HCT116 (cell line): ENCODE measurements around the gene ERCC4. TPM values are rescaled to one million over a fixed set of nuclear protein-coding genes. Genes with fewer than 3 reads are reported as not detected.

Experiments used
- ATAC-seq: fragments of 200-7000 bp; cut with Tn5 transposase; 2 replicates; pipeline ENCODE4 v1.9.1; 2020; ENCODE audit warnings: mild to moderate bottlenecking, moderate library complexity
- BruUV-seq: library from RNA; stranded (reverse); fragments of 400-500 nt; replicated peaks from 2 replicates; lab custom pipeline; 2021; lab: Mats Ljungman, UMichigan
- CTCF ChIA-PET: fragments of 300-600 bp; sonication (Branson Sonifier 250); formaldehyde crosslinking; loops from one replicate; lab custom pipeline; 2021; ENCODE audit warnings: antibody characterized with exemption; lab: Charles Lee
- POLR2A ChIA-PET: fragments of 300-600, 350-600 bp; sonication (Branson Sonifier 250); formaldehyde crosslinking; loops from one replicate; lab custom pipeline; 2021; ENCODE audit warnings: antibody characterized with exemption; lab: Charles Lee
- RAD21 ChIA-PET, 2 experiments: fragments of 300-600 bp; sonication (Branson Sonifier 250); formaldehyde crosslinking; loops; one replicate each; lab custom pipeline; 2023; ENCODE audit warnings: low total read pairs in 2 of 2; ENCODE audit not compliant: uncharacterized antibody in 2 of 2, unreplicated experiment in 2 of 2, low non-redundant PET in 1 of 2; lab: Charles Lee
- DNase-seq: peaks from one replicate; pipeline ENCODE4 v3.0.0-alpha.2; 2010; ENCODE audit warnings: low read depth, low spot score
- H2AFZ ChIP-seq: fragments of 200-600 bp; shearing (Covaris generic), sonication (generic); 2 replicates; pipeline ENCODE4 v1.6.1; 2017; ENCODE audit warnings: low read depth, mixed run types, mixed read lengths, antibody characterized with exemption, low read length; ENCODE audit not compliant: poor library complexity, severe bottlenecking
- H3K27ac ChIP-seq: 2 replicates; pipeline ENCODE4 v1.5.1; 2012; ENCODE audit warnings: low read depth, low read length
- H3K27me3 ChIP-seq: fragments of 200-600 bp; sonication (generic); 2 replicates; pipeline ENCODE4 v1.6.1; 2016; ENCODE audit warnings: mixed run types, low read length, mixed read lengths; ENCODE audit not compliant: insufficient read depth
- H3K36me3 ChIP-seq, 2 experiments: fragments of 200-500 bp in 1 of 2; fragments of 200-600 bp in 1 of 2; sonication (Bioruptor generic) in 1 of 2; sonication (generic) in 1 of 2; 2 replicates each; pipeline versions ENCODE4 v1.5.1 to v1.6.1; 2014 to 2016; ENCODE audit warnings: low read length in 2 of 2, inconsistent platforms in 1 of 2, mixed read lengths in 1 of 2, mixed run types in 1 of 2; ENCODE audit not compliant: insufficient read depth in 2 of 2, control insufficient read depth in 1 of 2
- H3K4me1 ChIP-seq, 2 experiments: fragments of 200-600 bp in 1 of 2; sonication (generic) in 1 of 2; 2 replicates each; pipeline versions ENCODE4 v1.5.1 to v1.6.1; 2012 to 2017; ENCODE audit warnings: low read length in 2 of 2, inconsistent platforms in 1 of 2, mild to moderate bottlenecking in 1 of 2, mixed read lengths in 1 of 2, mixed run types in 1 of 2, moderate library complexity in 1 of 2; ENCODE audit not compliant: insufficient read depth in 2 of 2, control insufficient read depth in 1 of 2
- H3K4me2 ChIP-seq: fragments of 200-600 bp; sonication (generic); 2 replicates; pipeline ENCODE4 v1.6.1; 2017; ENCODE audit warnings: mixed run types, low read length, mixed read lengths
- H3K4me3 ChIP-seq, 2 experiments: fragments of 200-600 bp in 1 of 2; sonication (generic) in 1 of 2; replicated peaks in 1 of 2; 2 replicates each; pipeline ENCODE4 v1.5.1; 2011 to 2016; ENCODE audit warnings: low read length in 2 of 2, control low read depth in 1 of 2, low read depth in 1 of 2, mild to moderate bottlenecking in 1 of 2, mixed read lengths in 1 of 2, mixed run types in 1 of 2
- H3K79me2 ChIP-seq: fragments of 200-600 bp; sonication (generic); 2 replicates; pipeline ENCODE4 v1.6.1; 2017; ENCODE audit warnings: mild to moderate bottlenecking, mixed run types, low read length, moderate library complexity, mixed read lengths; ENCODE audit not compliant: insufficient read depth
- H3K9ac ChIP-seq: fragments of 200-600 bp; sonication (generic); 2 replicates; pipeline ENCODE4 v1.6.1; 2016; ENCODE audit warnings: low read length, mixed read lengths
- H3K9me2 ChIP-seq: fragments of 200-600 bp; sonication (generic), shearing (Covaris generic); 2 replicates; pipeline ENCODE4 v1.6.1; 2017; ENCODE audit warnings: mixed run types, mild to moderate bottlenecking, moderate library complexity; ENCODE audit not compliant: insufficient read depth
- H3K9me3 ChIP-seq, 2 experiments: fragments of 200-500 bp in 1 of 2; fragments of 200-600 bp in 1 of 2; sonication (Bioruptor generic) in 1 of 2; sonication (generic) in 1 of 2; 2 replicates each; pipeline ENCODE4 v1.6.1; 2014 to 2017; ENCODE audit warnings: low read length in 2 of 2, mixed read lengths in 2 of 2, inconsistent platforms in 1 of 2, low read depth in 1 of 2, mild to moderate bottlenecking in 1 of 2, mixed run types in 1 of 2, moderate library complexity in 1 of 2; ENCODE audit not compliant: control insufficient read depth in 1 of 2, insufficient read depth in 1 of 2
- H4K20me1 ChIP-seq: fragments of 200-600 bp; sonication (generic), shearing (Covaris generic); 2 replicates; pipeline ENCODE4 v1.6.1; 2017; ENCODE audit warnings: mixed run types, mild to moderate bottlenecking, moderate library complexity; ENCODE audit not compliant: insufficient read depth
- CBX3 ChIP-seq: IDR thresholded peaks from 2 replicates; pipeline ENCODE4 v1.6.1; 2012; ENCODE audit warnings: low read depth
- CEBPB ChIP-seq: IDR thresholded peaks from 2 replicates; pipeline ENCODE4 v1.6.1; 2012; ENCODE audit warnings: low read depth
- EGR1 ChIP-seq: IDR thresholded peaks from 2 replicates; pipeline ENCODE4 v1.6.1; 2012; ENCODE audit warnings: low read depth
- ELF1 ChIP-seq: IDR thresholded peaks from 2 replicates; pipeline ENCODE4 v1.6.1; 2012; ENCODE audit warnings: low read depth, borderline replicate concordance
- EZH2 ChIP-seq: fragments of 200-600 bp; sonication (generic); IDR thresholded peaks from 2 replicates; pipeline ENCODE4 v1.6.1; 2017; ENCODE audit warnings: antibody characterized with exemption, mixed run types
- EZH2phosphoT487 ChIP-seq: fragments of 200-600 bp; IDR thresholded peaks from 2 replicates; pipeline ENCODE4 v1.6.1; 2018; ENCODE audit warnings: antibody characterized with exemption, borderline replicate concordance
- FOSL1 ChIP-seq: IDR thresholded peaks from 2 replicates; pipeline ENCODE4 v1.6.1; 2012; ENCODE audit warnings: low read depth
- JUND ChIP-seq: IDR thresholded peaks from 2 replicates; pipeline ENCODE4 v1.6.1; 2012
- POLR2AphosphoS5 ChIP-seq: IDR thresholded peaks from 2 replicates; pipeline ENCODE4 v1.6.1; 2011; ENCODE audit warnings: mild to moderate bottlenecking, low read depth, low read length, moderate library complexity
- RAD21 ChIP-seq: IDR thresholded peaks from 2 replicates; pipeline ENCODE4 v1.6.1; 2012; ENCODE audit warnings: low read depth, mild to moderate bottlenecking
- SIN3A ChIP-seq: IDR thresholded peaks from 2 replicates; pipeline ENCODE4 v1.6.1; 2012; ENCODE audit warnings: low read depth
- SP1 ChIP-seq: IDR thresholded peaks from 2 replicates; pipeline ENCODE4 v1.6.1; 2012; ENCODE audit warnings: low read depth
- TCF7L2 ChIP-seq: IDR thresholded peaks from 2 replicates; pipeline ENCODE4 v1.7.0; 2011; ENCODE audit warnings: borderline replicate concordance, inconsistent platforms; ENCODE audit not compliant: insufficient read depth, insufficient read length; ENCODE audit errors: extremely low read depth
- YY1 ChIP-seq: IDR thresholded peaks from 2 replicates; pipeline ENCODE4 v1.6.1; 2011; ENCODE audit warnings: low read length, low read depth, moderate library complexity, mild to moderate bottlenecking; ENCODE audit not compliant: insufficient replicate concordance; ENCODE audit errors: extremely low read depth
- ZFX ChIP-seq: fragments of 450-650 bp; IDR thresholded peaks from 2 replicates; pipeline ENCODE4 v1.6.1; 2017
- ZNF274 ChIP-seq: fragments of 200-500 bp; sonication (Bioruptor generic); IDR thresholded peaks from 2 replicates; pipeline ENCODE4 v1.6.1; 2014; ENCODE audit warnings: mild to moderate bottlenecking, low read depth, low read length, inconsistent platforms
- intact Hi-C: fragments of 100-400 bp; cut with micrococcal nuclease; formaldehyde crosslinking; loops from 2 replicates; pipeline ENCODE4 v1.10.0; 2022
- total RNA-seq: library from RNA; stranded (reverse); gene quantifications from one replicate; pipeline ENCODE4 v1.2.1, GENCODE V29; 2021; ENCODE audit not compliant: unreplicated experiment
- TF ChIP-seq, protein P1 (sequence below): IDR thresholded peaks from 2 replicates; pipeline ENCODE4 v1.6.1; 2012; ENCODE audit warnings: low read depth
- TF ChIP-seq, protein P2 (sequence below): IDR thresholded peaks from 2 replicates; pipeline ENCODE4 v1.6.1; 2012
- TF ChIP-seq, protein P3 (sequence below): IDR thresholded peaks from 2 replicates; pipeline ENCODE4 v1.6.1; 2012

Gene ERCC4
- total RNA-seq, 1 experiment from 2014 or later, result 10.4 TPM

DNA sequence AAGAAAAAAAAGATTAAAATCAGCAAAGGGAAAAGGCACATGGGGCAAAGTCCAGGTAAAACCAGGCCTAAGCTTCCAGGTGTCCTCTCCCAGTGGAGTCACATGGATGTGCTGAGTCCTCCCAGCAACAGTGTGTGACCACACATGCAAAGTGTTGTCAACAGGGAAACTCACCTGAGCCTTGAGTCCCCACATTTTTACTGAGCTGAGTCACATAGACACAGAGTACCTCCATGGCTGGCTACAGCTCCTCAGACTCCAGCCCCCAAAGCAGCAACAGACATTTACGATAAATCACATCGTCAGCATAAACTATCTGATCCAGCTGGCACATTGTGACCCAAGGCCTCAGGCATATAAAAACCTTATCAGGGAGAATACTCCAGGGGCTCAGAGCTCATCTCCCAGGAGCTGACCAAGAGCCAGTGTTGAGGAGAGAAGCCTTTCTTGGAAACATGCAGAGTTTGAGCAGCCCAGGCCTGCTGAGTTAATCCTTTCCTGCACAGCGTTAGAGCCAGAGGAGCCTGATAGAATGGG lies 20.5 kb downstream of the ERCC4 start:
- H2AFZ ChIP-seq, result no peak overlapping the region
- H3K27ac ChIP-seq, result no peak overlapping the region
- no peaks in the 10 kb centered on the region for H3K9me3 ChIP-seq
- ATAC-seq (no peak), DNase-seq (no peak)
- no peaks in the 10 kb centered on the region for H3K27me3 ChIP-seq
- no peak overlapping the region for H3K4me3 ChIP-seq
- no peak overlapping the region for H3K4me2 ChIP-seq
- TF ChIP-seq JUND, result no peak
- no peak for TF ChIP-seq ZNF274
- TF ChIP-seq ZFX, result no peak
- intact Hi-C loops, result no loop called here
- ChIA-PET POLR2A (no interaction called here), RAD21 (no interaction called here), CTCF (interaction anchor here (1.2 to 1.5 kb wide), 2 partner anchors 21 to 319 kb away, joined by 3 to 4 read pairs; partner anchors contain the start of gene ERCC4)
- peaks cover 0 to 7% of the 10 kb centered on the region in 2 experiments; a peak in 1 of 4 replicates for H3K36me3 ChIP-seq
- no peak overlapping the region for H3K9ac ChIP-seq
- no peaks in the 10 kb centered on the region for H3K79me2 ChIP-seq
- no peaks in the 10 kb centered on the region for H3K9me2 ChIP-seq
- no peaks in the 10 kb centered on the region for H4K20me1 ChIP-seq
- peaks cover 0 to 6% of the 10 kb centered on the region in 2 experiments; a peak in 3 of 4 replicates for H3K4me1 ChIP-seq
- BruUV-seq, result no TSS peak

DNA sequence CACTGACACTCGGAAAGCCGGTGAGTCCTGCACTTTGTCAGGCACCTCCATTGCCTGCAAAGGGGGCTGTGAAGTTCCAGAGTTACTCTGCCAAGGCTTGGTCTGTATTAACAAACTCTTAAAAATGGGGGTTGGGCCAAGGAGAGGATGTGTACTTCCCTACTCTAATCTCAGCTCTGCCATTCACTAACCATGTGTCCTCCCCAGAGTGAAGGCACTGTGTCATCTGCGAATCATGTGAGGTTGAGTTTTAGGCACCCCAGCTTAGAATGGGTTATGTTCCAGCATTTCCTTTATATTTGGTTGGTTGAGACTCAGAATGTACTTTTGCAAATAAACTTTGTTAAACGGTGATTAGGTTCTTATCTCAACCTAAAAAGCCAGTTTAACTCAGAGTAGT lies 24.9 kb downstream of the ERCC4 start:
- RAD21 ChIA-PET, result no interaction called here
- no TSS peak for BruUV-seq
- H3K27me3 ChIP-seq, result no peaks in the 10 kb centered on the region
- H3K9me3 ChIP-seq, result no peaks in the 10 kb centered on the region
- no peaks in the 10 kb centered on the region for H4K20me1 ChIP-seq
- H3K79me2 ChIP-seq, result no peaks in the 10 kb centered on the region
- no peak overlapping the region for H2AFZ ChIP-seq
- POLR2A ChIA-PET, result no interaction called here
- no peak overlapping the region for H3K4me3 ChIP-seq
- no peaks in the 10 kb centered on the region for H3K36me3 ChIP-seq
- H3K9me2 ChIP-seq, result no peaks in the 10 kb centered on the region
- no peaks in the 10 kb centered on the region for H3K4me1 ChIP-seq
- CTCF ChIA-PET, result no interaction called here
- DNase-seq (no peak), ATAC-seq (no peak)
- H3K9ac ChIP-seq, result no peak overlapping the region
- intact Hi-C loops, result no loop called here
- H3K4me2 ChIP-seq, result no peak overlapping the region
- no peak overlapping the region for H3K27ac ChIP-seq
- TF ChIP-seq ZFX, result no peak
- TF ChIP-seq JUND, result no peak
- no peak for TF ChIP-seq ZNF274
- TF ChIP-seq, protein P1, sequence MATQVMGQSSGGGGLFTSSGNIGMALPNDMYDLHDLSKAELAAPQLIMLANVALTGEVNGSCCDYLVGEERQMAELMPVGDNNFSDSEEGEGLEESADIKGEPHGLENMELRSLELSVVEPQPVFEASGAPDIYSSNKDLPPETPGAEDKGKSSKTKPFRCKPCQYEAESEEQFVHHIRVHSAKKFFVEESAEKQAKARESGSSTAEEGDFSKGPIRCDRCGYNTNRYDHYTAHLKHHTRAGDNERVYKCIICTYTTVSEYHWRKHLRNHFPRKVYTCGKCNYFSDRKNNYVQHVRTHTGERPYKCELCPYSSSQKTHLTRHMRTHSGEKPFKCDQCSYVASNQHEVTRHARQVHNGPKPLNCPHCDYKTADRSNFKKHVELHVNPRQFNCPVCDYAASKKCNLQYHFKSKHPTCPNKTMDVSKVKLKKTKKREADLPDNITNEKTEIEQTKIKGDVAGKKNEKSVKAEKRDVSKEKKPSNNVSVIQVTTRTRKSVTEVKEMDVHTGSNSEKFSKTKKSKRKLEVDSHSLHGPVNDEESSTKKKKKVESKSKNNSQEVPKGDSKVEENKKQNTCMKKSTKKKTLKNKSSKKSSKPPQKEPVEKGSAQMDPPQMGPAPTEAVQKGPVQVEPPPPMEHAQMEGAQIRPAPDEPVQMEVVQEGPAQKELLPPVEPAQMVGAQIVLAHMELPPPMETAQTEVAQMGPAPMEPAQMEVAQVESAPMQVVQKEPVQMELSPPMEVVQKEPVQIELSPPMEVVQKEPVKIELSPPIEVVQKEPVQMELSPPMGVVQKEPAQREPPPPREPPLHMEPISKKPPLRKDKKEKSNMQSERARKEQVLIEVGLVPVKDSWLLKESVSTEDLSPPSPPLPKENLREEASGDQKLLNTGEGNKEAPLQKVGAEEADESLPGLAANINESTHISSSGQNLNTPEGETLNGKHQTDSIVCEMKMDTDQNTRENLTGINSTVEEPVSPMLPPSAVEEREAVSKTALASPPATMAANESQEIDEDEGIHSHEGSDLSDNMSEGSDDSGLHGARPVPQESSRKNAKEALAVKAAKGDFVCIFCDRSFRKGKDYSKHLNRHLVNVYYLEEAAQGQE, result no peak
- TF ChIP-seq POLR2AphosphoS5, result no peak
- TF ChIP-seq ELF1, result no peak
- TF ChIP-seq SP1, result no peak
- TF ChIP-seq TCF7L2, result no peak
- TF ChIP-seq, protein P2, sequence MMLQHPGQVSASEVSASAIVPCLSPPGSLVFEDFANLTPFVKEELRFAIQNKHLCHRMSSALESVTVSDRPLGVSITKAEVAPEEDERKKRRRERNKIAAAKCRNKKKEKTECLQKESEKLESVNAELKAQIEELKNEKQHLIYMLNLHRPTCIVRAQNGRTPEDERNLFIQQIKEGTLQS, result no peak
- TF ChIP-seq RAD21, result no peak
- no peak for TF ChIP-seq EGR1
- no peak for TF ChIP-seq EZH2
- TF ChIP-seq YY1, result no peak
- no peak for TF ChIP-seq FOSL1
- no peak for TF ChIP-seq EZH2phosphoT487
- TF ChIP-seq CEBPB, result no peak
- TF ChIP-seq, protein P3, sequence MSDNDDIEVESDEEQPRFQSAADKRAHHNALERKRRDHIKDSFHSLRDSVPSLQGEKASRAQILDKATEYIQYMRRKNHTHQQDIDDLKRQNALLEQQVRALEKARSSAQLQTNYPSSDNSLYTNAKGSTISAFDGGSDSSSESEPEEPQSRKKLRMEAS, result no peak
- TF ChIP-seq SIN3A, result no peak
- TF ChIP-seq CBX3, result no peak
